Stimulated activated CD8-positive, alpha-beta memory T cell treated with anti-CD3 and anti-CD28 coated beads, Interleukin-12 subunit alpha, Interleukin-12 subunit beta, amount 100 ng/mL, for 1 hour (primary cell): ENCODE results near the gene KDM4C.

Source experiments
- DNase-seq: peaks from one replicate; pipeline ENCODE4 v3.0.0-alpha.2; 2020; ENCODE audit warnings: low read depth

The KDM4C gene

GRCh38 chr9:6904371-6904770, 146.6 kb downstream of the KDM4C start:
- no peak for DNase-seq

- no peak for DNase-seq
Measured at GRCh38 chr9:6905850-6906375, 148.1 kb downstream of the KDM4C start.

- DNase-seq: no peak
Measured at GRCh38 chr9:6907772-6908381, 150.1 kb downstream of the KDM4C start.

GRCh38 chr9:6909181-6909580, 151.4 kb downstream of the KDM4C start:
- no peak for DNase-seq

GRCh38 chr9:6910032-6910431, 152.3 kb downstream of the KDM4C start:
- no peak for DNase-seq

GRCh38 chr9:6910497-6910896, 152.7 kb downstream of the KDM4C start:
- no peak for DNase-seq

GRCh38 chr9:6911901-6912638, 154.3 kb downstream of the KDM4C start:
- no peak for DNase-seq

GRCh38 chr9:6915635-6916034, 157.9 kb downstream of the KDM4C start:
- no peak for DNase-seq

- DNase-seq: no peak
Measured at GRCh38 chr9:6917162-6917561, 159.4 kb downstream of the KDM4C start.

GRCh38 chr9:6920041-6920440, 162.3 kb downstream of the KDM4C start:
- DNase-seq: no peak

GRCh38 chr9:6921315-6921714, 163.5 kb downstream of the KDM4C start:
- DNase-seq: no peak

GRCh38 chr9:6922124-6922676, 164.4 kb downstream of the KDM4C start:
- DNase-seq: no peak

GRCh38 chr9:6922680-6923079, 164.9 kb downstream of the KDM4C start:
- DNase-seq: no peak

GRCh38 chr9:6923086-6923485, 165.3 kb downstream of the KDM4C start:
- no peak for DNase-seq

- DNase-seq: no peak
Measured at GRCh38 chr9:6924149-6924548, 166.4 kb downstream of the KDM4C start.

- no peak for DNase-seq
Measured at GRCh38 chr9:6924988-6925563, 167.3 kb downstream of the KDM4C start.

GRCh38 chr9:6925836-6926235, 168.1 kb downstream of the KDM4C start:
- no peak for DNase-seq

GRCh38 chr9:6926436-6926835, 168.7 kb downstream of the KDM4C start:
- DNase-seq: no peak

GRCh38 chr9:6927838-6928237, 170.1 kb downstream of the KDM4C start:
- no peak for DNase-seq

GRCh38 chr9:6928863-6929262, 171.1 kb downstream of the KDM4C start:
- DNase-seq: no peak

GRCh38 chr9:6929441-6930215, 171.9 kb downstream of the KDM4C start:
- DNase-seq: no peak

GRCh38 chr9:6930827-6931226, 173.1 kb downstream of the KDM4C start:
- DNase-seq: no peak
